GM19468 (cell line): ENCODE measurements around the gene SYN1.

ENCODE experiments used
- ATAC-seq: cut with Tn5 transposase; IDR thresholded peaks from one replicate; pipeline ENCODE4 v1.9.1; 2021; ENCODE audit warnings: mild to moderate bottlenecking, moderate library complexity, moderate number of reproducible peaks; ENCODE audit not compliant: unreplicated experiment; ENCODE audit errors: extremely low read depth

Gene SYN1

GRCh38 chrX:47540754-47541538 is 78.7 kb downstream of the SYN1 start:
- ATAC-seq: no peak

DNA sequence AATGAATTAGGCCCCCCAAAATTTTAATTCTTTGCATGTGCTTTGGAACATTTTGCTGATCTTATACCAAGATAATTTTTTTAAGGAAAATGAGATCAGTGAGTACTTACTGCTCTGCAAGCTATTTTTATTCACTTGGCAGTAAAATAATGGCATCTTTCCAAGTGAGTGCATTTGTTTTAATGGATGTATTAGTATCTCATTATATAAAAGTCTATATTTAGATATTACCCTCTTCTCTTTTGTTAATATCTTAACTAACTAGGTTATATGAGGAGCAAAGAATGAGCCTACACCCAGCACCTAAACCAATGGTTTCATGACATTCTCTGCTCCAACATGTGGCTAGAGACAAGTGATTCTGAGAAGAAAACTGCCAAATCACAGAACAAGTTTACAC is 79.8 kb downstream of the SYN1 start:
- ATAC-seq: no peak

DNA sequence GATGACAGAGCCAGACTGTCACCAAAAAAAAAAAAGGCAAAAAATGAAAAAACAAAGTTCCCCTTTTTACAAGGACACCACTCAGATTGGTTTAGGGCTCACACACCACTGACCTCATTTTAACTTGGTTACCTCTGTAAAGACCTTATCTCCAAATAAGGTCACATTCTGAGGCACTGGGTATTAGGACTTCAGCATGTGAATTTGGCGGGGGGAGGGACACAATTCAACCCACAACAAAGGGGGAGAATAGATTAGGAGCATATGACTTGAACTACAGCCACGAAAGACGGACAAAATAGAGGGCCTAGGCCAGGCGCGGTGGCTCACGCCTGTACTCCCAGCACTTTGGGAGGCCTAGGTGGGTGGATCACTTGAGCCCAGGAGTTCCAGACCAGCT is 89.6 kb downstream of the SYN1 start:
- no peak for ATAC-seq

GRCh38 chrX:47529548-47529947 is 90.1 kb downstream of the SYN1 start:
- no peak for ATAC-seq

DNA sequence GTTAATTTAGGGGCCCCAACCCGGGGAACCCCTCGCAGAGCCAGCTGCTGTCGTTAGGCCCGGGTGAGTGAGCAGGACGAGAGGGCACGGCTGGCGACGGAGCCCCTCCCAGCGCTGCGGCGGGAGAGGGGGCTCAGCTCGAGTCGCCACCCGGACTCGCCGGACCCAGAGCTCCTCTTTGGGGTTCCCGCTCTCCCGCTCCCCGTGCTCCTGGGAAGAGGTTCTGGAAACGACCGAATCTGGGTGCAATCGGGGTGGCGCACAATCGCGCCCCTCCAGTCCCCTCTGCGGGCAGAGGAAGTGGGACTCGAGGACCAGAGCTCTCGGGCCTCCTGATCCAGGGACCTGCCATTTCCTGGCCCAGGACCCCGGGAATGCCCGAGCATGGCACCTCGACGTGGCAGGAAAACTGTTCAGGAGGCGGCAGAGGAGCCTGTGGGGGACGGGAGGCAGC is 95.9 kb downstream of the SYN1 start:
- ATAC-seq: no peak

DNA sequence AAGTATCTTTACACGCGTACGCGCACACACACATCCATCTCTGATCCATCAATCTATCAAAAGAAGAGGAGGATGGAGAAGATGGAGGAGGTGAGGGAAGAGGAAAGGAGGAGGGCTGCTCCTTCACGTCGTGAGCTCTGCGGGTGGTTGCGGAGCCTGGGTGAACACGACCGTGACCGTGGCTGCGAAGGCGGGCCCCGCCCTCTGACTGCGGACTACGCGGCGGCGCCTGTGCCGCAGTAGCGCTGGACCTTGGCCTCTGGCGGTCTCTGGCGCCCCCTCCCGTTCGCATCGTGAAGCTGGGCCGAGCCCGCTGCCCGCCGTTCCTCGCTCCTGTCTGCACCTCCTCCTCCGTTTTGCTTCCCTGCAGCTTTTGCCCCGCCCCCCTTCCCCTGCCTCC is 96.4 kb downstream of the SYN1 start:
- ATAC-seq: peak; percentile 89
